HG03280 (cell line): ENCODE data around the gene GPR27.

Experiments
- ATAC-seq: cut with Tn5 transposase; IDR thresholded peaks from one replicate; pipeline ENCODE4 v1.9.1; 2021; ENCODE audit warnings: mild to moderate bottlenecking, moderate library complexity; ENCODE audit not compliant: unreplicated experiment

The GPR27 gene

GRCh38 chr3:71728632-71729342, 24.9 kb upstream of the GPR27 start:
- no peak for ATAC-seq

GRCh38 chr3:71732637-71733036, 21.0 kb upstream of the GPR27 start:
- no peak for ATAC-seq

GRCh38 chr3:71733319-71733718, 20.3 kb upstream of the GPR27 start:
- no peak for ATAC-seq

- no peak for ATAC-seq
These were observed 18.8 kb upstream of the GPR27 start for GRCh38 chr3:71734881-71735280.

- ATAC-seq: no peak
These were observed 11.0 kb upstream of the GPR27 start for GRCh38 chr3:71742621-71743020.

- no peak for ATAC-seq
These were observed 8.9 kb upstream of the GPR27 start for GRCh38 chr3:71744738-71745137.

- no peak for ATAC-seq
These were observed 2.1 kb upstream of the GPR27 start for GRCh38 chr3:71751602-71752001.

- ATAC-seq: no peak
These were observed 589 bp upstream of the GPR27 start for GRCh38 chr3:71752831-71753700.

- no peak for ATAC-seq
These were observed 1.1 kb downstream of the GPR27 start for GRCh38 chr3:71754610-71755253.

- ATAC-seq: no peak
These were observed 4.4 kb downstream of the GPR27 start for GRCh38 chr3:71758091-71758490.

GRCh38 chr3:71759401-71759800, 5.7 kb downstream of the GPR27 start:
- no peak for ATAC-seq

GRCh38 chr3:71760140-71760539, 6.5 kb downstream of the GPR27 start:
- no peak for ATAC-seq

- ATAC-seq: no peak
These were observed 9.8 kb downstream of the GPR27 start for GRCh38 chr3:71763426-71763825.

- no peak for ATAC-seq
These were observed 17.5 kb downstream of the GPR27 start for GRCh38 chr3:71771126-71771525.

- ATAC-seq: no peak
These were observed 18.2 kb downstream of the GPR27 start for GRCh38 chr3:71771884-71772283.

GRCh38 chr3:71776538-71776937, 22.9 kb downstream of the GPR27 start:
- no peak for ATAC-seq

GRCh38 chr3:71778353-71778752, 24.7 kb downstream of the GPR27 start:
- peak; percentile 56 for ATAC-seq

- no peak for ATAC-seq
These were observed 26.2 kb downstream of the GPR27 start for GRCh38 chr3:71779674-71780377.

- ATAC-seq: no peak
These were observed 26.8 kb downstream of the GPR27 start for GRCh38 chr3:71780430-71780829.

GRCh38 chr3:71783152-71783551, 29.5 kb downstream of the GPR27 start:
- no peak for ATAC-seq
